ENCODE results near the gene SLC7A5. TPM values are rescaled to one million over a fixed set of nuclear protein-coding genes. Genes with fewer than 3 reads are reported as not detected.

The SLC7A5 gene
- total and polyA plus RNA-seq, 2 of the 13 experiments (the other 11 are each of a cell fraction or from before 2014, with no cell fraction given): 79.6 to 155 TPM

- TF ChIP-seq ZNF784 (CRISPR knock-in tag; IDR thresholded peaks at IDR 0.05; ENCODE audit: borderline replicate concordance) (peak; percentile 67; the same call in 1 of the 2 replicates), AFF4 (CRISPR knock-in tag; IDR thresholded peaks at IDR 0.05) (0 out of 2 replicates have a peak, but pooled peaks have one; percentile 24), ZNF510 (CRISPR knock-in tag; IDR thresholded peaks at IDR 0.05; ENCODE audit: low read depth) (peak; percentile 46; the same call in 1 of the 2 replicates), ATF4 (CRISPR knock-in tag; IDR thresholded peaks at IDR 0.05) (peak in 1 of 2 experiments; percentile 87; a peak in 2 of 4 replicates), NKX3-1 (CRISPR knock-in tag; IDR thresholded peaks at IDR 0.05) (peak; percentile 90; the same call in 1 of the 2 replicates), AGO2 (optimal IDR thresholded peaks at IDR 0.05; ENCODE audit: low read depth, low read length) (peak; percentile 58), ZNF333 (CRISPR knock-in tag; IDR thresholded peaks at IDR 0.05; ENCODE audit: borderline replicate concordance) (peak; percentile 97), ZNF142 (CRISPR knock-in tag; IDR thresholded peaks at IDR 0.05) (peak; percentile 80), MYPOP (CRISPR knock-in tag; IDR thresholded peaks at IDR 0.05) (peak; percentile 78; the same call in 1 of the 2 replicates), SALL2 (CRISPR knock-in tag; IDR thresholded peaks at IDR 0.05) (peak; percentile 81), STAG1 (CRISPR knock-in tag; IDR thresholded peaks at IDR 0.05) (peak; percentile 10; the same call in 1 of the 2 replicates)
Measured at GRCh38 chr16:87869061-87869878, at the start of gene SLC7A5 (continued).
